Stimulated activated CD8-positive, alpha-beta memory T cell treated with anti-CD3 and anti-CD28 coated beads, Interleukin-15, amount 100 ng/mL, for 24 hours (primary cell): ENCODE data around the gene ZNF609.

Experiments used
- DNase-seq: peaks from one replicate; pipeline ENCODE4 v3.0.0-alpha.2; 2020; ENCODE audit warnings: low read depth

The ZNF609 gene

GRCh38 chr15:64503640-64504039 lies 43.3 kb downstream of the ZNF609 start:
- DNase-seq = no peak

- no peak for DNase-seq
Observed at GRCh38 chr15:64507293-64507802, 47.0 kb downstream of the ZNF609 start.

- no peak for DNase-seq
Observed at GRCh38 chr15:64507845-64508244, 47.5 kb downstream of the ZNF609 start.

GRCh38 chr15:64513823-64514222 lies 53.4 kb downstream of the ZNF609 start:
- DNase-seq = no peak

- DNase-seq = no peak
Observed at GRCh38 chr15:64515196-64515595, 54.8 kb downstream of the ZNF609 start.

GRCh38 chr15:64515825-64516224 lies 55.4 kb downstream of the ZNF609 start:
- DNase-seq = no peak

GRCh38 chr15:64519897-64520296 lies 59.5 kb downstream of the ZNF609 start:
- no peak for DNase-seq

GRCh38 chr15:64521201-64521600 lies 60.8 kb downstream of the ZNF609 start:
- no peak for DNase-seq

GRCh38 chr15:64521726-64522164 lies 61.4 kb downstream of the ZNF609 start:
- no peak for DNase-seq

- no peak for DNase-seq
Observed at GRCh38 chr15:64522226-64522823, 61.9 kb downstream of the ZNF609 start.

GRCh38 chr15:64523240-64523639 lies 62.9 kb downstream of the ZNF609 start:
- DNase-seq = no peak

- DNase-seq = no peak
Observed at GRCh38 chr15:64524778-64525177, 64.4 kb downstream of the ZNF609 start.

GRCh38 chr15:64525828-64526530 lies 65.6 kb downstream of the ZNF609 start:
- DNase-seq = no peak

GRCh38 chr15:64527263-64527984 lies 67.0 kb downstream of the ZNF609 start:
- DNase-seq = no peak

- DNase-seq = no peak
Observed at GRCh38 chr15:64528871-64529270, 68.5 kb downstream of the ZNF609 start.

GRCh38 chr15:64530472-64530871 lies 70.1 kb downstream of the ZNF609 start:
- no peak for DNase-seq

- DNase-seq = no peak
Observed at GRCh38 chr15:64530918-64531317, 70.5 kb downstream of the ZNF609 start.

- DNase-seq = no peak
Observed at GRCh38 chr15:64532521-64533315, 72.3 kb downstream of the ZNF609 start.

- DNase-seq = no peak
Observed at GRCh38 chr15:64535460-64536243, 75.3 kb downstream of the ZNF609 start.

- DNase-seq = no peak
Observed at GRCh38 chr15:64536244-64536836, 76.0 kb downstream of the ZNF609 start.

GRCh38 chr15:64542091-64542490 lies 81.7 kb downstream of the ZNF609 start:
- no peak for DNase-seq
